GM12878 (cell line): ENCODE data around the gene C10orf90. TPM values are rescaled to one million over a fixed set of nuclear protein-coding genes. Genes with fewer than 3 reads are reported as not detected.

Source experiments
- ATAC-seq: fragments of 200-7000 bp; cut with Tn5 transposase; 3 replicates; pipeline ENCODE4 v1.9.1; 2020; ENCODE audit warnings: mild to moderate bottlenecking, moderate library complexity
- BruUV-seq: library from RNA; stranded (reverse); fragments of 400-500 nt; replicated peaks from 2 replicates; lab custom pipeline; 2021; lab: Mats Ljungman, UMichigan
- CTCF ChIA-PET: fragments of 300-600 bp; sonication (Branson Sonifier 250); formaldehyde crosslinking; extraction: SDS; loops from one replicate; lab custom pipeline; 2021; ENCODE audit warnings: inconsistent platforms; lab: Yijun Ruan, JAX
- POLR2A ChIA-PET: fragments of 350-600 bp; formaldehyde crosslinking; extraction: SDS; loops from one replicate; lab custom pipeline; 2021; ENCODE audit warnings: inconsistent platforms; lab: Charles Lee
- RAD21 ChIA-PET: fragments of 300-600 bp; sonication (Branson Sonifier 250); formaldehyde crosslinking; loops from one replicate; lab custom pipeline; 2023; ENCODE audit warnings: antibody characterized with exemption; ENCODE audit not compliant: unreplicated experiment; lab: Charles Lee
- SMC1A ChIA-PET: fragments of 300-600 bp; sonication (Branson Sonifier 250); formaldehyde crosslinking; loops from one replicate; lab custom pipeline; 2023; ENCODE audit not compliant: unreplicated experiment, uncharacterized antibody; lab: Charles Lee
- DNase-seq: peaks from one replicate; pipeline ENCODE4 v3.0.0-alpha.2; 2011; ENCODE audit warnings: low read depth, low spot score
- FAIRE-seq: peaks from 3 replicates; lab custom pipeline; 2011; peaks lifted over from hg19 to GRCh38; lab: Jason Lieb, UNC
- H2AFZ ChIP-seq: 2 replicates; pipeline ENCODE4 v1.6.0; 2011; ENCODE audit warnings: low read depth, low read length, control low read depth; ENCODE audit not compliant: control insufficient read depth
- H3K27ac ChIP-seq: 2 replicates; pipeline ENCODE4 v1.5.1; 2011; ENCODE audit warnings: control low read depth; ENCODE audit not compliant: control insufficient read depth, insufficient read depth
- H3K27me3 ChIP-seq, 2 experiments: replicated peaks in 1 of 2; 2 replicates each; pipeline versions ENCODE4 v1.6.0 to v1.6.1; 2011; ENCODE audit warnings: low read length in 1 of 2; ENCODE audit not compliant: control insufficient read depth in 2 of 2, insufficient read depth in 2 of 2
- H3K36me3 ChIP-seq, 2 experiments: 2 replicates each; pipeline ENCODE4 v1.5.1; 2011; ENCODE audit warnings: low read length in 1 of 2; ENCODE audit not compliant: control insufficient read depth in 2 of 2, insufficient read depth in 2 of 2
- H3K4me1 ChIP-seq: 2 replicates; pipeline ENCODE4 v1.6.1; 2011; ENCODE audit warnings: mild to moderate bottlenecking, low read length, moderate library complexity, mixed read lengths; ENCODE audit not compliant: control insufficient read depth, insufficient read depth
- H3K4me2 ChIP-seq: 2 replicates; pipeline ENCODE4 v1.6.0; 2011; ENCODE audit warnings: control low read depth; ENCODE audit not compliant: control insufficient read depth, insufficient read depth
- H3K4me3 ChIP-seq: fragments of 200-600 bp; sonication (generic); 2 replicates; pipeline ENCODE4 v1.5.1; 2016
- H3K79me2 ChIP-seq: 2 replicates; pipeline ENCODE4 v1.6.0; 2011; ENCODE audit warnings: low read length; ENCODE audit not compliant: control insufficient read depth, insufficient read depth
- H3K9ac ChIP-seq: 2 replicates; pipeline ENCODE4 v1.8.0; 2011; ENCODE audit warnings: low read length, control low read depth, mixed read lengths; ENCODE audit not compliant: control insufficient read depth, insufficient read depth
- H3K9me3 ChIP-seq: replicated peaks from 3 replicates; pipeline ENCODE4 v1.5.1; 2011; ENCODE audit warnings: mild to moderate bottlenecking, low read length; ENCODE audit not compliant: control insufficient read depth, insufficient read depth
- H4K20me1 ChIP-seq: 2 replicates; pipeline ENCODE4 v1.6.0; 2011; ENCODE audit not compliant: control insufficient read depth, insufficient read depth
- CHD2 ChIP-seq: IDR thresholded peaks from 2 replicates; pipeline ENCODE4 v1.6.1; 2011; ENCODE audit warnings: low read depth, low read length, improper control_type of control experiment, borderline replicate concordance
- NBN ChIP-seq: fragments of 450-650 bp; IDR thresholded peaks from 2 replicates; pipeline ENCODE4 v1.6.1; 2016
- PAX8 ChIP-seq: fragments of 450-650 bp; IDR thresholded peaks from 2 replicates; pipeline ENCODE4 v1.6.1; 2017; ENCODE audit warnings: mild to moderate bottlenecking, moderate library complexity
- WRNIP1 ChIP-seq: IDR thresholded peaks from 2 replicates; pipeline ENCODE4 v1.6.1; 2011; ENCODE audit warnings: low read depth, low read length, improper control_type of control experiment, borderline replicate concordance
- ZNF24 ChIP-seq: fragments of 450-650 bp; IDR thresholded peaks from 2 replicates; pipeline ENCODE4 v1.6.1; 2017; ENCODE audit warnings: antibody characterized with exemption, mild to moderate bottlenecking
- WGBS: methylation state at CpG from one replicate; pipeline ENCODE4 v1.1.6; 2016; ENCODE audit warnings: low lambda C conversion rate; ENCODE audit not compliant: insufficient replicate concordance, insufficient coverage; ENCODE audit errors: missing lambda C conversion rate; 5-methylcytosine and 5-hydroxymethylcytosine counted together
- in situ Hi-C: fragments of 300-500 bp; cut with MboI; formaldehyde crosslinking; loops from 9 replicates; pipeline ENCODE4 v1.14.3; 2018; ENCODE audit warnings: mixed read lengths
- intact Hi-C: fragments of 100-400 bp; cut with micrococcal nuclease; formaldehyde crosslinking; loops from one replicate; pipeline ENCODE4 v1.14.2; 2022; ENCODE audit not compliant: unreplicated experiment
- polyA plus RNA-seq, 11 experiments: library from polyadenylated mRNA; depleted of rRNA in 4 of 11; unstranded in 6 of 11; stranded (reverse) in 5 of 11; fragments of >200 nt; fragmentation: Nextera tagmentation in 4 of 11; fragmentation: Illumina TruSeq in 1 of 11; extraction: Ambion mirVana in 4 of 11; extraction: Trizol in 1 of 11; gene quantifications; 1 replicate in 1 of 11; 2 replicates in 10 of 11; pipeline versions ENCODE4 v1.2.1 to v1.2.3, GENCODE V29; 2011 to 2016; ENCODE audit warnings: inconsistent platforms in 2 of 11, missing spikeins in 2 of 11, low read depth in 1 of 11
- total RNA-seq, 4 experiments: library from RNA; depleted of rRNA in 3 of 4; stranded (reverse); fragments of >200 nt in 3 of 4; fragmentation: Illumina TruSeq in 1 of 4; extraction: Trizol in 1 of 4; gene quantifications; 2 replicates each; pipeline versions ENCODE4 v1.2.1 to v1.2.3, GENCODE V29; 2013 to 2021
- TF ChIP-seq, protein P1 (sequence below): fragments of 450-650 bp; IDR thresholded peaks from 2 replicates; pipeline ENCODE4 v1.6.1; 2017; ENCODE audit warnings: antibody characterized with exemption, mild to moderate bottlenecking, moderate library complexity
- TF ChIP-seq, protein P2 (sequence below): IDR thresholded peaks from 2 replicates; pipeline ENCODE4 v1.6.1; 2012; ENCODE audit warnings: mild to moderate bottlenecking, low read depth, low read length

Gene C10orf90
- total and polyA plus RNA-seq, 10 of the 15 experiments (the other 5 are each of a cell fraction or from before 2014, with no cell fraction given), result 0.04 TPM; not detected in 9

DNA sequence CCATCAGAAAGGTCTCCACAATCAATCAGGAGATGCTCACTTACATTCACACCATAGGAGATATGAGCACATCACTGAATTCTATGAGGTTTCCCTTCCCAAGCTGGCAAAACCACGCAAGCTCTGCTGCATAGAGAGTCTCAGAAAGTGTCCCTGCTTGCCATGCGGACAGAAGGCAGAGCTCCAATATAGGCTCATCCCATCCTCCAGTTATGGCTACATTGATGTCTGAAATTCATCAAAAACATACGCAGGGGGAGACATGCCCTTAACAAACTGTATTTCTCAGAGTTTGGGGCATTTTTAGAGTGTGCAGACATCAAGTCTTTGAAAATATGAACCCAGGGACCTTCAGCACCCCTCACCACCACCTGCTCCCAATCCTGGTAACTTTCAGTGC is 2.9 kb downstream of the C10orf90 start:
- Histone ChIP-seq H3K27me3 (no peaks in the 10 kb centered on the region), H3K36me3 (no peaks in the 10 kb centered on the region), H3K4me2 (no peak overlapping the region), H3K27ac (no peak overlapping the region), H2AFZ (no peak overlapping the region), H3K4me1 (no peaks in the 10 kb centered on the region), H3K79me2 (no peaks in the 10 kb centered on the region), H4K20me1 (no peaks in the 10 kb centered on the region), H3K9me3 (no peaks in the 10 kb centered on the region), H3K4me3 (no peak overlapping the region), H3K9ac (no peak overlapping the region)
- ATAC-seq (no peak), FAIRE-seq (no peak), DNase-seq (no peak)
- TF ChIP-seq CHD2 (no peak), WRNIP1 (no peak), PAX8 (no peak), ZNF24 (no peak), NBN (no peak)
- TF ChIP-seq, protein P1, sequence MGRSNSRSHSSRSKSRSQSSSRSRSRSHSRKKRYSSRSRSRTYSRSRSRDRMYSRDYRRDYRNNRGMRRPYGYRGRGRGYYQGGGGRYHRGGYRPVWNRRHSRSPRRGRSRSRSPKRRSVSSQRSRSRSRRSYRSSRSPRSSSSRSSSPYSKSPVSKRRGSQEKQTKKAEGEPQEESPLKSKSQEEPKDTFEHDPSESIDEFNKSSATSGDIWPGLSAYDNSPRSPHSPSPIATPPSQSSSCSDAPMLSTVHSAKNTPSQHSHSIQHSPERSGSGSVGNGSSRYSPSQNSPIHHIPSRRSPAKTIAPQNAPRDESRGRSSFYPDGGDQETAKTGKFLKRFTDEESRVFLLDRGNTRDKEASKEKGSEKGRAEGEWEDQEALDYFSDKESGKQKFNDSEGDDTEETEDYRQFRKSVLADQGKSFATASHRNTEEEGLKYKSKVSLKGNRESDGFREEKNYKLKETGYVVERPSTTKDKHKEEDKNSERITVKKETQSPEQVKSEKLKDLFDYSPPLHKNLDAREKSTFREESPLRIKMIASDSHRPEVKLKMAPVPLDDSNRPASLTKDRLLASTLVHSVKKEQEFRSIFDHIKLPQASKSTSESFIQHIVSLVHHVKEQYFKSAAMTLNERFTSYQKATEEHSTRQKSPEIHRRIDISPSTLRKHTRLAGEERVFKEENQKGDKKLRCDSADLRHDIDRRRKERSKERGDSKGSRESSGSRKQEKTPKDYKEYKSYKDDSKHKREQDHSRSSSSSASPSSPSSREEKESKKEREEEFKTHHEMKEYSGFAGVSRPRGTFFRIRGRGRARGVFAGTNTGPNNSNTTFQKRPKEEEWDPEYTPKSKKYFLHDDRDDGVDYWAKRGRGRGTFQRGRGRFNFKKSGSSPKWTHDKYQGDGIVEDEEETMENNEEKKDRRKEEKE, result no peak
- TF ChIP-seq, protein P2, sequence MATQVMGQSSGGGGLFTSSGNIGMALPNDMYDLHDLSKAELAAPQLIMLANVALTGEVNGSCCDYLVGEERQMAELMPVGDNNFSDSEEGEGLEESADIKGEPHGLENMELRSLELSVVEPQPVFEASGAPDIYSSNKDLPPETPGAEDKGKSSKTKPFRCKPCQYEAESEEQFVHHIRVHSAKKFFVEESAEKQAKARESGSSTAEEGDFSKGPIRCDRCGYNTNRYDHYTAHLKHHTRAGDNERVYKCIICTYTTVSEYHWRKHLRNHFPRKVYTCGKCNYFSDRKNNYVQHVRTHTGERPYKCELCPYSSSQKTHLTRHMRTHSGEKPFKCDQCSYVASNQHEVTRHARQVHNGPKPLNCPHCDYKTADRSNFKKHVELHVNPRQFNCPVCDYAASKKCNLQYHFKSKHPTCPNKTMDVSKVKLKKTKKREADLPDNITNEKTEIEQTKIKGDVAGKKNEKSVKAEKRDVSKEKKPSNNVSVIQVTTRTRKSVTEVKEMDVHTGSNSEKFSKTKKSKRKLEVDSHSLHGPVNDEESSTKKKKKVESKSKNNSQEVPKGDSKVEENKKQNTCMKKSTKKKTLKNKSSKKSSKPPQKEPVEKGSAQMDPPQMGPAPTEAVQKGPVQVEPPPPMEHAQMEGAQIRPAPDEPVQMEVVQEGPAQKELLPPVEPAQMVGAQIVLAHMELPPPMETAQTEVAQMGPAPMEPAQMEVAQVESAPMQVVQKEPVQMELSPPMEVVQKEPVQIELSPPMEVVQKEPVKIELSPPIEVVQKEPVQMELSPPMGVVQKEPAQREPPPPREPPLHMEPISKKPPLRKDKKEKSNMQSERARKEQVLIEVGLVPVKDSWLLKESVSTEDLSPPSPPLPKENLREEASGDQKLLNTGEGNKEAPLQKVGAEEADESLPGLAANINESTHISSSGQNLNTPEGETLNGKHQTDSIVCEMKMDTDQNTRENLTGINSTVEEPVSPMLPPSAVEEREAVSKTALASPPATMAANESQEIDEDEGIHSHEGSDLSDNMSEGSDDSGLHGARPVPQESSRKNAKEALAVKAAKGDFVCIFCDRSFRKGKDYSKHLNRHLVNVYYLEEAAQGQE, result no peak
- in situ Hi-C loops (no loop called here), intact Hi-C loops (no loop called here)
- POLR2A ChIA-PET, result no interaction called here
- SMC1A ChIA-PET, result no interaction called here
- BruUV-seq, result no TSS peak
- CTCF ChIA-PET, result no interaction called here
- 6% methylated on average over 3 of the region's 3 CpGs for WGBS
- RAD21 ChIA-PET, result no interaction called here
